B cell (primary cell): ENCODE data around the gene CSDE1. TPM values are rescaled to one million over a fixed set of nuclear protein-coding genes. Genes with fewer than 3 reads are reported as not detected.

Experiments
- ATAC-seq: fragments of 200-7000 bp; cut with Tn5 transposase; one replicate; pipeline ENCODE4 v1.10.0; 2021; ENCODE audit warnings: low read depth, mild to moderate bottlenecking, moderate number of reproducible peaks, moderate library complexity
- CTCF ChIA-PET: fragments of 350-600 bp; sonication (Branson Sonifier 250); formaldehyde crosslinking; loops from one replicate; lab custom pipeline; 2021; ENCODE audit warnings: antibody characterized with exemption, inconsistent platforms; lab: Charles Lee
- POLR2A ChIA-PET: fragments of 350-600 bp; sonication (Branson Sonifier 250); formaldehyde crosslinking; loops from one replicate; lab custom pipeline; 2021; ENCODE audit warnings: antibody characterized with exemption; lab: Charles Lee
- DNase-seq: peaks from one replicate; pipeline ENCODE4 v3.0.0; 2013
- H2AFZ ChIP-seq: 2 replicates; pipeline ENCODE4 v1.6.1; 2012; ENCODE audit warnings: mild to moderate bottlenecking, low read depth, low read length; ENCODE audit not compliant: insufficient read depth, poor library complexity, severe bottlenecking
- H3K27ac ChIP-seq, 2 donors: 1 replicate in 1 of 2; 2 replicates in 1 of 2; pipeline ENCODE4 v1.5.1; 2012 to 2013; ENCODE audit warnings: low read length in 2 of 2, mild to moderate bottlenecking in 2 of 2, moderate library complexity in 1 of 2
- H3K27me3 ChIP-seq, 4 experiments: fragments of 200-600 bp in 1 of 4; sonication (generic) in 1 of 4; replicated peaks in 1 of 4; 1 replicate in 2 of 4; 2 replicates in 2 of 4; pipeline versions ENCODE4 v1.6.1 to v1.7.0; 2013 to 2016; ENCODE audit warnings: low read length in 3 of 4, mild to moderate bottlenecking in 2 of 4, mixed read lengths in 1 of 4, moderate library complexity in 1 of 4; ENCODE audit not compliant: insufficient read depth in 4 of 4, control insufficient read depth in 3 of 4; ENCODE audit errors: control extremely low read depth in 1 of 4
- H3K36me3 ChIP-seq, 2 experiments: replicated peaks in 1 of 2; 1 replicate in 1 of 2; 2 replicates in 1 of 2; pipeline versions ENCODE4 v1.6.1 to v1.7.1; 2013; ENCODE audit warnings: low read length in 1 of 2; ENCODE audit not compliant: insufficient read depth in 2 of 2, control insufficient read depth in 1 of 2; ENCODE audit errors: control extremely low read depth in 1 of 2, extremely low read depth in 1 of 2
- H3K4me1 ChIP-seq, 2 donors: fragments of 200-600 bp in 1 of 2; sonication (generic) in 1 of 2; 1 replicate in 1 of 2; 2 replicates in 1 of 2; pipeline versions ENCODE4 v1.5.1 to v1.6.1; 2013 to 2017; ENCODE audit warnings: low read length in 2 of 2; ENCODE audit not compliant: control insufficient read depth in 2 of 2, insufficient read depth in 2 of 2
- H3K4me2 ChIP-seq: replicated peaks from 2 replicates; pipeline ENCODE3; 2012; ENCODE audit warnings: mild to moderate bottlenecking, low read depth, low read length; ENCODE audit not compliant: poor library complexity, severe bottlenecking
- H3K4me3 ChIP-seq, 5 experiments: fragments of 200-600 bp in 1 of 5; sonication (generic) in 1 of 5; 1 replicate in 3 of 5; 2 replicates in 2 of 5; pipeline versions ENCODE4 v1.5.1 to v1.7.0; 2011 to 2016; ENCODE audit warnings: low read length in 4 of 5, mild to moderate bottlenecking in 4 of 5, low read depth in 2 of 5, control low read depth in 1 of 5, moderate library complexity in 1 of 5; ENCODE audit not compliant: insufficient read depth in 1 of 5; ENCODE audit errors: control extremely low read depth in 1 of 5, extremely low read depth in 1 of 5
- H3K79me2 ChIP-seq: fragments of 200-600 bp; sonication (generic); one replicate; pipeline ENCODE4 v1.6.0; 2016; ENCODE audit warnings: low read length; ENCODE audit not compliant: control insufficient read depth, insufficient read depth
- H3K9ac ChIP-seq: fragments of 200-600 bp; sonication (generic); 2 replicates; pipeline ENCODE4 v1.6.1; 2017; ENCODE audit warnings: mild to moderate bottlenecking, low read length, moderate library complexity
- H3K9me3 ChIP-seq, 3 donors: one replicate each; pipeline versions ENCODE4 v1.6.1 to v1.7.1; 2013; ENCODE audit warnings: low read length in 2 of 3; ENCODE audit not compliant: control insufficient read depth in 2 of 3, insufficient read depth in 1 of 3; ENCODE audit errors: control extremely low read depth in 1 of 3
- H4K20me1 ChIP-seq: 2 replicates; pipeline ENCODE4 v1.6.0; 2012; ENCODE audit warnings: mild to moderate bottlenecking, low read length; ENCODE audit not compliant: insufficient read depth, control insufficient read depth, poor library complexity, severe bottlenecking
- H3K27ac Mint-ChIP-seq: one replicate; pipeline ENCODE4 v1.8.0; 2021; ENCODE audit warnings: mixed read lengths
- H3K27me3 Mint-ChIP-seq: one replicate; pipeline ENCODE4 v1.8.0; 2021; ENCODE audit warnings: mixed read lengths
- H3K4me1 Mint-ChIP-seq: one replicate; pipeline ENCODE4 v1.8.0; 2021; ENCODE audit warnings: mixed read lengths
- H3K4me3 Mint-ChIP-seq: one replicate; pipeline ENCODE4 v1.8.0; 2021; ENCODE audit warnings: mixed read lengths
- H3K9me3 Mint-ChIP-seq: one replicate; pipeline ENCODE4 v1.8.0; 2022; ENCODE audit warnings: mixed read lengths; ENCODE audit not compliant: insufficient read depth
- EZH2 ChIP-seq: IDR thresholded peaks from 2 replicates; pipeline ENCODE4 v1.6.1; 2012; ENCODE audit warnings: borderline replicate concordance, low read depth, mild to moderate bottlenecking, moderate library complexity, low read length; ENCODE audit not compliant: insufficient read depth, poor library complexity, severe bottlenecking
- WGBS: methylation state at CpG from one replicate; pipeline ENCODE4 v1.1.5; 2013; ENCODE audit warnings: missing lambda C conversion rate; ENCODE audit not compliant: insufficient coverage; 5-methylcytosine and 5-hydroxymethylcytosine counted together
- intact Hi-C: fragments of 100-400 bp; cut with micrococcal nuclease; formaldehyde crosslinking; loops from one replicate; pipeline ENCODE4 v1.10.0; 2022
- polyA plus RNA-seq: library from polyadenylated mRNA; depleted of rRNA; stranded (reverse); fragments of >200 nt; gene quantifications from 2 replicates; pipeline ENCODE4 v1.2.3, GENCODE V29; 2012
- small RNA-seq: library from RNA; depleted of rRNA; stranded (forward); fragments of <200 nt; gene quantifications from one replicate; pipeline ENCODE3, GENCODE V24; 2012; ENCODE audit warnings: low replicate concordance, low read depth; ENCODE audit not compliant: insufficient read length
- total RNA-seq, 2 donors: library from RNA; stranded (reverse); fragments of 120-200 nt in 1 of 2; gene quantifications; 1 replicate in 1 of 2; 2 replicates in 1 of 2; pipeline versions ENCODE4 v1.2.3 to v1.2.4, GENCODE V29; 2013 to 2022
- TF ChIP-seq, protein P1 (sequence below): fragments of 200-600 bp; IDR thresholded peaks from one replicate; pipeline ENCODE4 v1.8.0; 2022; ENCODE audit warnings: antibody characterized with exemption, mild to moderate bottlenecking

The CSDE1 gene
- total and polyA plus RNA-seq, 2 donors (not counting 1 experiment from before 2014, with no cell fraction given), result 114 to 454 TPM

DNA sequence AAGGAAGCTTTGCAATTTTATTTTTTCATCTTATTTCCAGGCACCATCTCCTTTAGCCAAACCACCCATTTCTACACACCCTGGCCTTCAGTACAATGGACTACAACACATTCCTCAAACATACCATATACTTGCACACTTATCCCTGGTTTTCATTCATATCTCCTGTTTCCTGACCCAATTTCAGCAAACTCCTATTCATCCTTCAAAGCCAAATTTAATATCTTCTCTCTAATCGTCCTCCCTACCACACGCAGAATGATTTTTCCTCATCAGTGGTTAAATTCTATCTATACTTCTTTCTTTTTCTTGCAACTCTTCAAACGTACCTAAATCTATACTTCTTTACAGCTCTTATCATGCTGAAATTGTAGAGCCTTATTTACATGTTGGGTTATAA is 90.8 kb downstream of the CSDE1 start:
- 100% methylated on average over 2 of the region's 3 CpGs for WGBS
- no peak for ATAC-seq
- Mint-ChIP-seq H3K9me3 (no peaks in the 10 kb centered on the region), H3K4me1 (peaks cover 14% of the 10 kb centered on the region), H3K27ac (no peak overlapping the region), H3K4me3 (no peak overlapping the region), H3K27me3 (peaks cover 28% of the 10 kb centered on the region)
- Histone ChIP-seq H3K9me3 (no peaks in the 10 kb centered on the region), H3K4me1 (peaks cover 6 to 14% of the 10 kb centered on the region in 2 donors), H3K4me3 (no peak overlapping the region), H3K27me3 (peaks cover 0 to 2% (median 0%) of the 10 kb centered on the region in 4 experiments), H3K36me3 (no peaks in the 10 kb centered on the region), H3K4me2 (no peak overlapping the region), H3K27ac (no peak overlapping the region), H2AFZ (no peak overlapping the region), H3K9ac (no peak overlapping the region), H4K20me1 (no peaks in the 10 kb centered on the region), H3K79me2 (no peaks in the 10 kb centered on the region)
- DNase-seq, result no peak
- ChIA-PET POLR2A (no interaction called here), CTCF (no interaction called here)
- intact Hi-C loops, result no loop called here
- TF ChIP-seq EZH2, result no peak
- TF ChIP-seq, protein P1, sequence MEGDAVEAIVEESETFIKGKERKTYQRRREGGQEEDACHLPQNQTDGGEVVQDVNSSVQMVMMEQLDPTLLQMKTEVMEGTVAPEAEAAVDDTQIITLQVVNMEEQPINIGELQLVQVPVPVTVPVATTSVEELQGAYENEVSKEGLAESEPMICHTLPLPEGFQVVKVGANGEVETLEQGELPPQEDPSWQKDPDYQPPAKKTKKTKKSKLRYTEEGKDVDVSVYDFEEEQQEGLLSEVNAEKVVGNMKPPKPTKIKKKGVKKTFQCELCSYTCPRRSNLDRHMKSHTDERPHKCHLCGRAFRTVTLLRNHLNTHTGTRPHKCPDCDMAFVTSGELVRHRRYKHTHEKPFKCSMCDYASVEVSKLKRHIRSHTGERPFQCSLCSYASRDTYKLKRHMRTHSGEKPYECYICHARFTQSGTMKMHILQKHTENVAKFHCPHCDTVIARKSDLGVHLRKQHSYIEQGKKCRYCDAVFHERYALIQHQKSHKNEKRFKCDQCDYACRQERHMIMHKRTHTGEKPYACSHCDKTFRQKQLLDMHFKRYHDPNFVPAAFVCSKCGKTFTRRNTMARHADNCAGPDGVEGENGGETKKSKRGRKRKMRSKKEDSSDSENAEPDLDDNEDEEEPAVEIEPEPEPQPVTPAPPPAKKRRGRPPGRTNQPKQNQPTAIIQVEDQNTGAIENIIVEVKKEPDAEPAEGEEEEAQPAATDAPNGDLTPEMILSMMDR, result no peak

Small RNAs within 50 kb of the gene (small RNA-seq; reads per million reads assigned to genes)
- gene RN7SL432P (not detected), gene RNY1P13 (not detected)

Other genes starting within 250 kb of the CSDE1 start
- 61.0 and 67.3 TPM in 2 replicates for gene TRIM33, start 246.8 kb downstream of the CSDE1 start, total RNA-seq
- gene TRIM33, start 246.8 kb downstream of the CSDE1 start, polyA plus RNA-seq, result 13.7 and 17.8 TPM in 2 replicates
- 27.6 and 30.6 TPM in 2 replicates for gene BCAS2, start 176.4 kb downstream of the CSDE1 start, total RNA-seq
- gene BCAS2, start 176.4 kb downstream of the CSDE1 start, polyA plus RNA-seq, result 43.8 and 118 TPM in 2 replicates
- 0.76 and 0.87 TPM in 2 replicates for gene DENND2C, start 87.9 kb downstream of the CSDE1 start, total RNA-seq
- gene DENND2C, start 87.9 kb downstream of the CSDE1 start, polyA plus RNA-seq, result 0.18 and 0.27 TPM in 2 replicates
- gene AMPD1, start 62.4 kb downstream of the CSDE1 start, total RNA-seq, result not detected in 2 replicates
- 0.04 and 0.18 TPM in 2 replicates for gene AMPD1, start 62.4 kb downstream of the CSDE1 start, polyA plus RNA-seq
- 35.0 and 35.3 TPM in 2 replicates for gene NRAS, start 41.2 kb downstream of the CSDE1 start, total RNA-seq
- 9.8 and 27.8 TPM in 2 replicates for gene NRAS, start 41.2 kb downstream of the CSDE1 start, polyA plus RNA-seq
- 44.8 and 47.8 TPM in 2 replicates for gene SIKE1, start 22.7 kb upstream of the CSDE1 start, total RNA-seq
- gene SIKE1, start 22.7 kb upstream of the CSDE1 start, polyA plus RNA-seq, result 18.4 and 27.2 TPM in 2 replicates
- gene SYCP1, start 96.9 kb upstream of the CSDE1 start, total RNA-seq, result not detected in 2 replicates
- not detected in 2 replicates for gene SYCP1, start 96.9 kb upstream of the CSDE1 start, polyA plus RNA-seq